Aorta (tissue), 5 donors: ENCODE data around the gene CEP68. TPM values are rescaled to one million over a fixed set of nuclear protein-coding genes. Genes with fewer than 3 reads are reported as not detected.
"Not testable (repeated sequence)": the region's sequence is repeated elsewhere in the genome, so short reads cannot be mapped to it uniquely, and the experiment has no call there.

Source experiments
- ATAC-seq: fragments of 200-7000 bp; cut with Tn5 transposase; one replicate; pipeline ENCODE4 v1.9.1; 2022; ENCODE audit warnings: moderate library complexity; ENCODE audit not compliant: low FRiP score
- DNase-seq, 2 donors: peaks; one replicate each; pipeline ENCODE4 v3.0.0-alpha.2; 2020
- H3K27ac ChIP-seq, 2 donors: one replicate each; pipeline ENCODE4 v1.5.1; 2013; ENCODE audit warnings: low read length in 2 of 2, mild to moderate bottlenecking in 2 of 2, moderate library complexity in 2 of 2, control low read depth in 1 of 2, inconsistent platforms in 1 of 2, low read depth in 1 of 2
- H3K27me3 ChIP-seq, 2 donors: one replicate each; pipeline ENCODE4 v1.6.1; 2013; ENCODE audit warnings: control low read depth in 1 of 2, low read length in 1 of 2, mild to moderate bottlenecking in 1 of 2, moderate library complexity in 1 of 2; ENCODE audit not compliant: insufficient read depth in 2 of 2, control insufficient read depth in 1 of 2
- H3K36me3 ChIP-seq, 2 donors: one replicate each; pipeline ENCODE4 v1.6.1; 2013; ENCODE audit warnings: control low read depth in 1 of 2, low read length in 1 of 2, mild to moderate bottlenecking in 1 of 2; ENCODE audit not compliant: insufficient read depth in 2 of 2, control insufficient read depth in 1 of 2
- H3K4me1 ChIP-seq, 2 donors: one replicate each; pipeline ENCODE4 v1.6.1; 2013; ENCODE audit warnings: low read length in 2 of 2, control low read depth in 1 of 2, mild to moderate bottlenecking in 1 of 2, moderate library complexity in 1 of 2; ENCODE audit not compliant: insufficient read depth in 2 of 2, control insufficient read depth in 1 of 2
- H3K4me3 ChIP-seq, 2 donors: one replicate each; pipeline ENCODE4 v1.5.1; 2013; ENCODE audit warnings: low read length in 2 of 2, control low read depth in 1 of 2, mild to moderate bottlenecking in 1 of 2
- H3K9me3 ChIP-seq: one replicate; pipeline ENCODE4 v1.6.1; 2013; ENCODE audit warnings: mild to moderate bottlenecking, low read length; ENCODE audit not compliant: control insufficient read depth
- whole genome bisulfite sequencing, 2 donors: extraction: QIAGEN DNeasy Blood & Tissue Kit; methylation state at CpG; one replicate each; pipeline ENCODE4 v1.1.7; 2013; 5-methylcytosine and 5-hydroxymethylcytosine counted together
- intact Hi-C, 2 donors: fragments of 100-400 bp; cut with DNase I; formaldehyde crosslinking; loops; one replicate each; pipeline versions ENCODE4 v1.14.2 to v1.15.0; 2022
- polyA plus RNA-seq, 2 donors: library from polyadenylated mRNA; stranded (reverse); fragments of 200-250 nt; gene quantifications; one replicate each; pipeline ENCODE4 v1.2.3, GENCODE V29; 2013
- total RNA-seq, 2 donors: library from RNA; stranded (reverse); fragmentation: NEBNext Ultra II Directional; extraction: Animal tissue kit (Norgen Biotek cat#: 25700); gene quantifications; one replicate each; pipeline ENCODE4 v1.2.1, GENCODE V29; 2021
- donor health status: healthy with polysubstance abuse.
- donor health status: Bipolar disorder and iron deficiency.
- donor health status: DM: no; HTN: no; CAD: no.
- donor health status: DM: no; HTN: no; CAD: no.
- donor health status: DM: yes; HTN: yes; CAD: no.

Gene CEP68
- total and polyA plus RNA-seq, 4 donors = 3.5 to 31.0 (median 12.9) TPM

GRCh38 chr2:65026704-65027464, 29.3 kb upstream of the CEP68 start:
- intact Hi-C loops = no loop called here
- WGBS, 2 donors = 92 to 93% methylated on average over 13 of the region's 13 CpGs
- H3K27me3 ChIP-seq = no peaks in the 10 kb centered on the region
- DNase-seq = no peak
- H3K4me3 ChIP-seq = no peak overlapping the region
- no peaks in the 10 kb centered on the region for H3K9me3 ChIP-seq
- no peak overlapping the region for H3K27ac ChIP-seq
- H3K4me1 ChIP-seq = no peaks in the 10 kb centered on the region
- no peaks in the 10 kb centered on the region for H3K36me3 ChIP-seq
- no peak for ATAC-seq

GRCh38 chr2:65027616-65028244, 28.5 kb upstream of the CEP68 start:
- no peaks in the 10 kb centered on the region for H3K9me3 ChIP-seq
- intact Hi-C loops = no loop called here
- no peak overlapping the region for H3K27ac ChIP-seq
- no peaks in the 10 kb centered on the region for H3K36me3 ChIP-seq
- no peaks in the 10 kb centered on the region for H3K4me1 ChIP-seq
- 44 to 50% methylated on average over 8 of the region's 8 CpGs for WGBS, 2 donors
- H3K4me3 ChIP-seq = no peak overlapping the region
- DNase-seq (peak in 1 of 2 donors; percentile 61), ATAC-seq (no peak)
- no peaks in the 10 kb centered on the region for H3K27me3 ChIP-seq

GRCh38 chr2:65030476-65031332, 25.5 kb upstream of the CEP68 start:
- WGBS, 2 donors = 88 to 91% methylated on average over 11 of the region's 11 CpGs
- H3K36me3 ChIP-seq = no peaks in the 10 kb centered on the region
- ATAC-seq (no peak), DNase-seq (no peak)
- no peak overlapping the region for H3K27ac ChIP-seq
- intact Hi-C loops = no loop called here
- H3K4me1 ChIP-seq = no peaks in the 10 kb centered on the region
- H3K4me3 ChIP-seq = no peak overlapping the region
- no peaks in the 10 kb centered on the region for H3K9me3 ChIP-seq
- no peaks in the 10 kb centered on the region for H3K27me3 ChIP-seq

- Histone ChIP-seq H3K36me3 (no peaks in the 10 kb centered on the region), H3K9me3 (no peaks in the 10 kb centered on the region), H3K4me1 (no peaks in the 10 kb centered on the region), H3K27ac (no peak overlapping the region), H3K4me3 (no peak overlapping the region), H3K27me3 (no peaks in the 10 kb centered on the region)
- no peak for DNase-seq
- WGBS, 2 donors = 52 to 55% methylated on average over 8 of the region's 8 CpGs
- ATAC-seq = peak; percentile 31
- intact Hi-C loops = no loop called here
These were observed 24.7 kb upstream of the CEP68 start for GRCh38 chr2:65031341-65032018.

GRCh38 chr2:65032019-65032975, 23.9 kb upstream of the CEP68 start:
- intact Hi-C loops = no loop called here
- peak; percentile 44 for ATAC-seq
- H3K27me3 ChIP-seq = no peaks in the 10 kb centered on the region
- H3K36me3 ChIP-seq = no peaks in the 10 kb centered on the region
- H3K27ac ChIP-seq = no peak overlapping the region
- no peaks in the 10 kb centered on the region for H3K4me1 ChIP-seq
- H3K4me3 ChIP-seq = no peak overlapping the region
- DNase-seq = no peak
- no peaks in the 10 kb centered on the region for H3K9me3 ChIP-seq
- WGBS, 2 donors = 52 to 54% methylated on average over 13 of the region's 13 CpGs

GRCh38 chr2:65033178-65033577, 23.0 kb upstream of the CEP68 start:
- no peak overlapping the region for H3K27ac ChIP-seq
- H3K9me3 ChIP-seq = no peaks in the 10 kb centered on the region
- no peak overlapping the region for H3K4me3 ChIP-seq
- no peak for ATAC-seq
- H3K4me1 ChIP-seq = no peaks in the 10 kb centered on the region
- WGBS, 2 donors = 89 to 94% methylated on average over 4 of the region's 4 CpGs
- no peaks in the 10 kb centered on the region for H3K27me3 ChIP-seq
- intact Hi-C loops = no loop called here
- DNase-seq = no peak
- H3K36me3 ChIP-seq = no peaks in the 10 kb centered on the region

- H3K27me3 ChIP-seq, H3K4me1 ChIP-seq, ATAC-seq, H3K9me3 ChIP-seq, H3K27ac ChIP-seq, intact Hi-C loops, DNase-seq, H3K4me3 ChIP-seq, H3K36me3 ChIP-seq: not testable (repeated sequence)
- WGBS, 2 donors = 86 to 87% methylated on average over 4 of the region's 4 CpGs
These were observed 22.5 kb upstream of the CEP68 start for GRCh38 chr2:65033667-65034066.
